DMS79 treated with DMSO at 0.1 percent for 48 hours (cell line): Measurements from ENCODE around the gene SKOR2.
A peak's percentile ranks its signal among the peaks of the same experiment; 100 is the strongest.
"Not testable (repeated sequence)": the region's sequence is repeated elsewhere in the genome, so short reads cannot be mapped to it uniquely, and the experiment has no call there.

ENCODE experiments used
- DNase-seq: peaks from one replicate; lab custom pipeline; 2025; lab: John Stamatoyannopoulos, UW

The SKOR2 gene

GRCh38 chr18:47254341-47254939 is 3.0 kb upstream of the SKOR2 start:
- no peak for DNase-seq

GRCh38 chr18:47253101-47253654 is 1.7 kb upstream of the SKOR2 start:
- no peak for DNase-seq

GRCh38 chr18:47250391-47251046 is 941 bp downstream of the SKOR2 start:
- DNase-seq = no peak

GRCh38 chr18:47249314-47249981 is 2.0 kb downstream of the SKOR2 start:
- DNase-seq = no peak

GRCh38 chr18:47248604-47249313 is 2.7 kb downstream of the SKOR2 start:
- DNase-seq = no peak

- no peak for DNase-seq
Observed at GRCh38 chr18:47248115-47248603, 3.3 kb downstream of the SKOR2 start.

- no peak for DNase-seq
Observed at GRCh38 chr18:47247416-47248114, 3.9 kb downstream of the SKOR2 start.

GRCh38 chr18:47247036-47247415 is 4.4 kb downstream of the SKOR2 start:
- no peak for DNase-seq

- no peak for DNase-seq
Observed at GRCh38 chr18:47246027-47246971, 5.2 kb downstream of the SKOR2 start.

GRCh38 chr18:47244086-47244485 is 7.4 kb downstream of the SKOR2 start:
- DNase-seq = no peak

GRCh38 chr18:47235096-47235495 is 16.4 kb downstream of the SKOR2 start:
- DNase-seq = no peak

- no peak for DNase-seq
Observed at GRCh38 chr18:47226660-47227059, 24.8 kb downstream of the SKOR2 start.

GRCh38 chr18:47215554-47216138 is 35.8 kb downstream of the SKOR2 start:
- DNase-seq = peak; percentile 45

GRCh38 chr18:47209171-47209570 is 42.3 kb downstream of the SKOR2 start:
- DNase-seq = no peak

GRCh38 chr18:47206945-47207637 is 44.4 kb downstream of the SKOR2 start:
- DNase-seq = no peak

- no peak for DNase-seq
Observed at GRCh38 chr18:47204908-47205522, 46.4 kb downstream of the SKOR2 start.

- no peak for DNase-seq
Observed at GRCh38 chr18:47203626-47204464, 47.6 kb downstream of the SKOR2 start.

- DNase-seq = not testable (repeated sequence)
Observed at GRCh38 chr18:47195961-47196360, 55.5 kb downstream of the SKOR2 start.
